ENCODE results near the gene CDKN2B.
A peak's percentile ranks its signal among the peaks of the same experiment; 100 is the strongest.
"Not testable (repeated sequence)": the region's sequence is repeated elsewhere in the genome, so short reads cannot be mapped to it uniquely, and the experiment has no call there.

Gene CDKN2B

DNA sequence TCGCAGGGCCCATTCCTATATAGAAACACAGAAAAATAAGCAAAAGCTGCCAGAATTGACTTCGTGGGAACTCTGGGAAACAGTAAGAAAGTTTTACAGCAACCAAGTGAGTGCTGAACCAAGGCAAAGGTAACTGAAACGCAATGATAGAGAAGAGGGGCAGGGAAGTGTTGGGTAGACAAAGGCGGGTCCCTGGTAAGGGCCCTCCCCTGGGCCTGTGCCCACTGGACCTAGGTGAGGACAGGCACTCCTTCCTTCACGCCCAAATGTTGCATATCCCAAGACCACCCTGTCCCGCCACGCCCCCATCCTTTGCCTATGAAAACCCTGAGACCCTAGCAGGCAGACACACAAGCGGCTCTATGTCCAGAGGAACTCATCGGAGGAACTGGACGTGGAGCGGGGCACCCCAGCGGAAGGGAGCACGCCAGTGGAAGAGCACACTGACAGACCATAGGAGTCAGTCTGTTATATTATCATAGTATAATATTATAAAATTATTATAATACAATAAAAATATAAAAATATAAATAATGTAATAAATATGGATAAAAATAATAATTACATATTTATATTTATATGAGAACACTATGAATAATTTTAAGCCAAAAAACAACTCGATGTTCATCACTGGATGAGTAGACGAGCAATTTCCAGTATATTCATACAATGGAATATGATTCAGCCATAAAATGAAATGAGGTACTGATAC lies 42.8 kb downstream of the CDKN2B start:
- H3K4me3 ChIP-seq (replicated peaks; ENCODE audit: low read depth, low read length) = no peak overlapping the region

DNA sequence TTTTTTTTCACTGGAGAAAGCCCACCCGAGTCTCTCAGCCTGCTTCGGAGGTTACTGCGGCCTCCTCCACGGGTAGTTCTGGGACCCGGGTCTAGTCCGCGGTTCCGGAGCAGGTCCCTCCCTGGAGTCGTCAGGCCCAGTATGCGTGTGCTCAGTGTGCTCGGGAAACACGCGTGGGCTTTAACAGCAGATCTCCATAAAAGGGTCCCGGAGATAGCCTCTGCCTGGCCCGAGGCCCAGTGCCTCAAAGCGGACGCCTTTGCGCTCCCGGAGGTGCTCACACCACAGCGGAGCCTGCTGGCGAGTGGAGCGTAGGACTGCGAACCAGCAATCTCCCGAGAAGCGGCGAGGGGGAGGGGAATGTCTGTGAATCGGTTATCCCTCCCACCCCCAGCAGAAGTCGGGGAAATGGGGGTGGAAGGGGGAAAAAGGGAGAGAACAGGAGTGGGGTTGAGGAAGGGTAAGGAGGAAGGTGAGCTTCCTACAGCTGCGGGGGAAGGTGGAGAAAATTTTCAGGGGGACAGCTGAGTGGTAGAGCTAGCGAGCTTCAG lies 43.6 kb downstream of the CDKN2B start:
- peak; percentile 79 for TF ChIP-seq CTCF (IDR thresholded peaks at IDR 0.05; ENCODE audit: low read length, missing control alignments)
- peak overlapping the region; percentile 45 for H3K4me3 ChIP-seq (replicated peaks; ENCODE audit: low read depth, low read length)
- peak; percentile 81 for DNase-seq (ENCODE audit: low read depth)

More for the DNA sequence above, 42.8 kb downstream of the CDKN2B start:
- no peak for TF ChIP-seq CTCF (IDR thresholded peaks at IDR 0.05; ENCODE audit: low read length, missing control alignments)
- no peak for DNase-seq (ENCODE audit: low read depth)

GRCh38 chr9:21964925-21965385 lies 44.1 kb downstream of the CDKN2B start:
- H3K4me3 ChIP-seq (replicated peaks; ENCODE audit: low read depth, low read length) = peak overlapping the region; percentile 45

DNA sequence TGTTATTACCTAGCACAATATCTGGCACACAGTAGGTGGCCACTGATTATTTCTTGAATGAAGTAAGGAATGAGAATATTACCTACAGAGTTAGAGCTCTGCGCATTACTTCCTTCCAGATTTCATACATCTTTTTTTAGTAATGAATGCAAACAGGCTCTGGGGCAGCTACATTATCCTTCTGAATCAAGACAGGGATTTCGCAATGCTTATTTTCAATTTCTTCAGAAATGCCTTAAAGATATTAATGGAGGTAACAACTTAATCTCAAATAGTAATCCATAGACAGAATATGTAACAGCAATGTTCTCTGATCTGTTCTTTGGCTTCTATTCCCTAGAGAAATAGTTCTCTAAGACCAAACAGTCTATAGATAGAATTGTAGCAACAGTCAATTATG lies 47.5 kb downstream of the CDKN2B start:
- no peak for DNase-seq (ENCODE audit: low read depth)
- H3K4me3 ChIP-seq (replicated peaks; ENCODE audit: low read depth, low read length) = no peak overlapping the region
- TF ChIP-seq CTCF (IDR thresholded peaks at IDR 0.05; ENCODE audit: low read length, missing control alignments) = no peak

More at GRCh38 chr9:21964925-21965385, 44.1 kb downstream of the CDKN2B start:
- no peak for TF ChIP-seq CTCF (IDR thresholded peaks at IDR 0.05; ENCODE audit: low read length, missing control alignments)
- peak; percentile 83 for DNase-seq (ENCODE audit: low read depth)

- not testable (repeated sequence) for DNase-seq (ENCODE audit: low read depth); H3K4me3 ChIP-seq (replicated peaks; ENCODE audit: low read depth, low read length)
These were observed 49.8 kb downstream of the CDKN2B start for GRCh38 chr9:21959268-21959667.

- no peak for TF ChIP-seq CTCF (IDR thresholded peaks at IDR 0.05; ENCODE audit: low read length, missing control alignments)
- no peak for DNase-seq (ENCODE audit: low read depth)
- H3K4me3 ChIP-seq (replicated peaks; ENCODE audit: low read depth, low read length) = no peak overlapping the region
These were observed 50.3 kb downstream of the CDKN2B start for GRCh38 chr9:21958833-21959232.
